Sigmoid colon (tissue), 7 donors: ENCODE measurements around the gene FNIP2. TPM values are rescaled to one million over a fixed set of nuclear protein-coding genes. Genes with fewer than 3 reads are reported as not detected.
"Not testable (repeated sequence)": the region's sequence is repeated elsewhere in the genome, so short reads cannot be mapped to it uniquely, and the experiment has no call there.

Source experiments
- DNase-seq: peaks from one replicate; pipeline ENCODE4 v3.0.0-alpha.2; 2019
- H3K27ac ChIP-seq, 4 donors: fragments of 200-600 bp; sonication (generic); one replicate each; pipeline ENCODE4 v1.5.1; 2016 to 2019; ENCODE audit warnings: mild to moderate bottlenecking in 1 of 4
- H3K27me3 ChIP-seq, 3 donors: fragments of 200-600 bp; sonication (generic); one replicate each; pipeline ENCODE4 v1.5.1; 2019; ENCODE audit warnings: mild to moderate bottlenecking in 1 of 3
- H3K36me3 ChIP-seq, 4 donors: fragments of 200-600 bp; sonication (generic); one replicate each; pipeline ENCODE4 v1.5.1; 2016 to 2019
- H3K4me1 ChIP-seq, 4 donors: fragments of 200-600 bp; sonication (generic); one replicate each; pipeline ENCODE4 v1.5.1; 2017 to 2019
- H3K4me3 ChIP-seq, 4 donors: fragments of 200-600 bp; sonication (generic); one replicate each; pipeline ENCODE4 v1.5.1; 2017 to 2019; ENCODE audit warnings: mild to moderate bottlenecking in 2 of 4, moderate library complexity in 1 of 4
- H3K9me3 ChIP-seq, 4 donors: fragments of 200-600 bp in 3 of 4; sonication (generic) in 3 of 4; one replicate each; pipeline versions ENCODE4 v1.5.1 to v1.6.1; 2013 to 2019
- EP300 ChIP-seq, 4 donors: sonication (generic); formaldehyde crosslinking; IDR thresholded peaks; one replicate each; pipeline ENCODE4 v1.6.1; 2017; ENCODE audit warnings: antibody characterized with exemption in 4 of 4
- POLR2A ChIP-seq, 2 donors: fragments of 450-650 bp; IDR thresholded peaks; one replicate each; pipeline ENCODE4 v1.6.1; 2016; ENCODE audit warnings: antibody characterized with exemption in 2 of 2, mild to moderate bottlenecking in 2 of 2, moderate library complexity in 2 of 2
- POLR2AphosphoS5 ChIP-seq, 4 donors: sonication (generic); formaldehyde crosslinking; IDR thresholded peaks; one replicate each; pipeline ENCODE4 v1.6.1; 2017; ENCODE audit warnings: antibody characterized with exemption in 4 of 4
- WGBS, 2 donors: extraction: QIAGEN DNeasy Blood & Tissue Kit; methylation state at CpG; one replicate each; pipeline ENCODE4 v1.1.7; 2013; 5-methylcytosine and 5-hydroxymethylcytosine counted together
- intact Hi-C: fragments of 100-400 bp; cut with DNase I; formaldehyde crosslinking; loops from one replicate; pipeline ENCODE4 v1.15.1; 2023
- polyA plus RNA-seq, 3 donors: library from polyadenylated mRNA; stranded (reverse); fragments of 200-250 nt; gene quantifications; one replicate each; pipeline ENCODE4 v1.2.3, GENCODE V29; 2013
- total RNA-seq, 4 donors: library from RNA; depleted of rRNA; stranded (reverse); fragments of >200 nt; gene quantifications; one replicate each; pipeline ENCODE4 v1.1.0, GENCODE V29; 2016
- TF ChIP-seq, protein P1 (sequence below), 4 experiments: fragments of 450-650 bp in 3 of 4; fragments of 200-600 bp in 1 of 4; IDR thresholded peaks; one replicate each; pipeline ENCODE4 v1.5.1; 2016 to 2019; ENCODE audit warnings: antibody characterized with exemption in 4 of 4, mild to moderate bottlenecking in 3 of 4, moderate library complexity in 2 of 4
- donor health status: healthy with polysubstance abuse.
- donor health status: Bipolar disorder and iron deficiency.
- donor health status: healthy.

Gene FNIP2
- total and polyA plus RNA-seq, 7 donors = 14.4 to 38.9 (median 35.2) TPM

DNA sequence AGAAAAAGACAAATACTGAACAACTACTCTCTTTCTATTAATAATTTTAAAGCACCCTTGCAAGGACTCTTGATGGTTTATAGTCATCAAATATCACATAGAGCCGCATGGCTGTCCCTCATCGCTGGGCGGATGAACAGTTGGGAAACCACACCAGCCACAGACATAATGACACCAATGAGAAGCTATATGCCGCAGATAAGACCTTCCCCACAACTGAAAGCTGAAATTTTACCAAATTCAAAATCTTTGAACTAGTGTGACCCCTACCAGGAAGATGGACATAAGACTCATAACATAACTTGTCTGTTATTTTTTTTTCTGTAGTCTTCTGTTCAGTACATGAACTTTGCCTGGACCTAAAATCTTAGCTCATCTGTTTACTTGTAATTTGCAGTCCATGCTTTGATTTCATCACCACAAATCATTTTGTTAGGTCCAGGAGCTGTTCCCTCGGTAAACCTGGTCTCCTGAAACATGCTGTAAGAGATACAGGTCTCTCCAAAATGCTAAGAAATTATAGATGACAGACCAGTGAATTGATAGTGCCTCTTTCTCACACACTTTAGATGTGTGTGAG lies 176.8 kb downstream of the FNIP2 start:
- Histone ChIP-seq H3K27ac (no peak overlapping the region), H3K27me3 (no peaks in the 10 kb centered on the region), H3K36me3 (no peaks in the 10 kb centered on the region), H3K9me3 (no peaks in the 10 kb centered on the region), H3K4me1 (no peaks in the 10 kb centered on the region), H3K4me3 (no peak overlapping the region)
- 77 to 82% methylated on average over 5 of the region's 5 CpGs for WGBS, 2 donors
- intact Hi-C loops = no loop called here
- TF ChIP-seq EP300 (IDR thresholded peaks at IDR 0.05) (no peak), POLR2A (IDR thresholded peaks at IDR 0.05) (no peak), POLR2AphosphoS5 (IDR thresholded peaks at IDR 0.05) (no peak)
- TF ChIP-seq, protein P1, sequence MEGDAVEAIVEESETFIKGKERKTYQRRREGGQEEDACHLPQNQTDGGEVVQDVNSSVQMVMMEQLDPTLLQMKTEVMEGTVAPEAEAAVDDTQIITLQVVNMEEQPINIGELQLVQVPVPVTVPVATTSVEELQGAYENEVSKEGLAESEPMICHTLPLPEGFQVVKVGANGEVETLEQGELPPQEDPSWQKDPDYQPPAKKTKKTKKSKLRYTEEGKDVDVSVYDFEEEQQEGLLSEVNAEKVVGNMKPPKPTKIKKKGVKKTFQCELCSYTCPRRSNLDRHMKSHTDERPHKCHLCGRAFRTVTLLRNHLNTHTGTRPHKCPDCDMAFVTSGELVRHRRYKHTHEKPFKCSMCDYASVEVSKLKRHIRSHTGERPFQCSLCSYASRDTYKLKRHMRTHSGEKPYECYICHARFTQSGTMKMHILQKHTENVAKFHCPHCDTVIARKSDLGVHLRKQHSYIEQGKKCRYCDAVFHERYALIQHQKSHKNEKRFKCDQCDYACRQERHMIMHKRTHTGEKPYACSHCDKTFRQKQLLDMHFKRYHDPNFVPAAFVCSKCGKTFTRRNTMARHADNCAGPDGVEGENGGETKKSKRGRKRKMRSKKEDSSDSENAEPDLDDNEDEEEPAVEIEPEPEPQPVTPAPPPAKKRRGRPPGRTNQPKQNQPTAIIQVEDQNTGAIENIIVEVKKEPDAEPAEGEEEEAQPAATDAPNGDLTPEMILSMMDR (IDR thresholded peaks at IDR 0.05) = no peak
- DNase-seq = no peak

DNA sequence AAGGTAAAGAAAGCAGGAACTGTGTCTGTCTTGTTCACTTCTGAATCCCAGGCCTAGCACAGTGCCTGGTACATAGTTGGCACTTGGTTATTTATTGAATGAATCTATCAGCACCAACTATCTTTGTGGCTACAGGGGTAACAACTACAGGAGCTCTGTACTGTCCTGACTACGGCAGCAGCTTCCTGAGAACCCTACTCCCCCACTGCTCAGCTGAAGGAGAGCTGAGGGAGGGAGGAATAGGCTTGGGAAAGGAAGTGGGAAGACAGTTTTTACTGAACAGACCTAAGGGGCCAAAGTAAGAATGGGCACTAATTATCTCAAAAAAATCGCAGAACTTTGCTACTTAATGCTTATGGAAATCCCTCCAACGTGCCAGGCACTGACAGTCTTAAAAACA lies 178.0 kb downstream of the FNIP2 start:
- WGBS, 2 donors = 83 to 92% methylated on average over 3 of the region's 3 CpGs
- intact Hi-C loops = no loop called here

DNA sequence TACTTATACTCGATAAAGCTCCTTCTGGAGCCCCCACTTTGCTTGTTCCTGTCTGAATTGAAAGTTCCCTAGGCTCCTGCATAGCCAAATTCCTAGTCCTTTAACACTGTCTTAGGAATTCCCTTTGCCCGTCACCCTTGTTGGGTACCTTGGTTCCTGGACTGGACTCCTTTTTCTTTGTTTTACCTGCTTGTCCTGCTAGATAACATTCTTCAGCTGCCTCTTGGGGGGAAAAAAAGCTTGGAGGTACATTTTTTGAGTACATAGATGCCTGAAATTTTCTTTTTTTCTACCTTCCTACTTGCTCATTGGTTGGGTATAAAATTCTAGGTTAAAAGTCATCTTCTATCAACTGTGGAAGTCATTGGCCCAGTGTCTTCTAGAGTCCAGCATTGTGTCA lies 179.2 kb downstream of the FNIP2 start:
- 95 to 97% methylated on average over 2 of the region's 2 CpGs for WGBS, 2 donors
- TF ChIP-seq POLR2A (IDR thresholded peaks at IDR 0.05) (no peak), EP300 (IDR thresholded peaks at IDR 0.05) (no peak), POLR2AphosphoS5 (IDR thresholded peaks at IDR 0.05) (no peak)
- TF ChIP-seq, protein P1 (IDR thresholded peaks at IDR 0.05) = no peak
- no peak overlapping the region for H3K4me3 ChIP-seq
- H3K36me3 ChIP-seq = no peaks in the 10 kb centered on the region
- DNase-seq = no peak
- H3K4me1 ChIP-seq = no peaks in the 10 kb centered on the region
- intact Hi-C loops = no loop called here
- no peaks in the 10 kb centered on the region for H3K27me3 ChIP-seq
- H3K9me3 ChIP-seq = peaks cover 0 to 9% (median 6%) of the 10 kb centered on the region in 4 donors
- no peak overlapping the region for H3K27ac ChIP-seq

More for the DNA sequence above, 178.0 kb downstream of the FNIP2 start:
- Histone ChIP-seq H3K4me3 (no peak overlapping the region), H3K27ac (no peak overlapping the region), H3K36me3 (no peaks in the 10 kb centered on the region), H3K9me3 (no peaks in the 10 kb centered on the region), H3K4me1 (no peaks in the 10 kb centered on the region), H3K27me3 (no peaks in the 10 kb centered on the region)
- no peak for DNase-seq
- no peak for TF ChIP-seq POLR2AphosphoS5 (IDR thresholded peaks at IDR 0.05)
- TF ChIP-seq EP300 (IDR thresholded peaks at IDR 0.05) = no peak
- TF ChIP-seq, protein P1 (IDR thresholded peaks at IDR 0.05) = no peak
- no peak for TF ChIP-seq POLR2A (IDR thresholded peaks at IDR 0.05)

DNA sequence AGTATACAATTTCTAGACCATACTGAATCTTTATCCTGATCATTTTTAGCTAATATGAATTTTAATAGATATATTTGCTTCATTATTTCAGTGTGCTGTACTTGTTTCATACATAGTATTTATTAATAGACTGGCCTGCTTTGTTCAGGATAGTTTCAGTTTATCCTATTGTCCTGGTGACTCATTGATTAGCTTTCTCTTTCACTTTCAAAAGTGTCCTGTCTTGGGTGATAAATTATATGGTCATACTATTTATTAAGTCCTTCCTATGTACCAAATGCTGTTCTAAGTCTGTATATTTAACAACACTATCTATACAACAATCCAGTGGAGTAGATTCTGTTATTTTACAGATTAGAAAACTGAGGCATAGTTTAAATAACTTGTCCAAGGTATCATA lies 180.3 kb downstream of the FNIP2 start:
- Histone ChIP-seq H3K9me3 (peaks cover 0 to 9% (median 6%) of the 10 kb centered on the region in 4 donors), H3K4me3 (no peak overlapping the region), H3K4me1 (no peaks in the 10 kb centered on the region), H3K27ac (no peak overlapping the region), H3K36me3 (no peaks in the 10 kb centered on the region), H3K27me3 (no peaks in the 10 kb centered on the region)
- TF ChIP-seq EP300 (IDR thresholded peaks at IDR 0.05) (no peak), POLR2AphosphoS5 (IDR thresholded peaks at IDR 0.05) (no peak), POLR2A (IDR thresholded peaks at IDR 0.05) (no peak)
- TF ChIP-seq, protein P1 (IDR thresholded peaks at IDR 0.05) = no peak
- intact Hi-C loops = no loop called here
- no peak for DNase-seq

DNA sequence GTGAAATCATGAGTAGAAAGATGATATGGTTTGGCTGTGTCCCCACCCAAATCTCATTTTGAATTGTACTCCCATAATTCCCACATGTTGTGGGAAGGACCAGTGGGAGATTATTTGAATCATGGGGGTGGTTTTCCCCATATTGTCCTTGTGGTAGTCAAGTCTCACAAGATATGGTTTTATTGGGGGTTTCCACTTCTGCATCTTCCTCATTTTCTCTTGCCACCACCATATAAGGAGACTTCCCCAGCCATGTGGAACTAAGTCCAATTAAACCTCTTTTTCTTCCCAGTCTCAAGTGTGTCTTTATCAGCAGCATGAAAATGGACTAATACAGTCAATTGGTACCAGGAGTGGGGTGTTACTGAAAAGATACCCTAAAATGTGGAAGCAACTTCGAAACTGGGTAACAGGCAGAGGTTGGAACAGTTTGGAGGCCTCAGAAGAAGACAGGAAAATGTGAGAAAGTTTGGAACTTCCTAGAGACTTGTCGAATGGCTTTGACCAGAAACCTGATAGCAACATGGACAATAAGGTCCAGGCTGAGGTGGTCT lies 183.5 kb downstream of the FNIP2 start:
- H3K27ac ChIP-seq, H3K36me3 ChIP-seq, DNase-seq, H3K27me3 ChIP-seq, intact Hi-C loops, H3K4me1 ChIP-seq, H3K9me3 ChIP-seq, H3K4me3 ChIP-seq: not testable (repeated sequence)
- 94 to 96% methylated on average over 2 of the region's 2 CpGs for WGBS, 2 donors

DNA sequence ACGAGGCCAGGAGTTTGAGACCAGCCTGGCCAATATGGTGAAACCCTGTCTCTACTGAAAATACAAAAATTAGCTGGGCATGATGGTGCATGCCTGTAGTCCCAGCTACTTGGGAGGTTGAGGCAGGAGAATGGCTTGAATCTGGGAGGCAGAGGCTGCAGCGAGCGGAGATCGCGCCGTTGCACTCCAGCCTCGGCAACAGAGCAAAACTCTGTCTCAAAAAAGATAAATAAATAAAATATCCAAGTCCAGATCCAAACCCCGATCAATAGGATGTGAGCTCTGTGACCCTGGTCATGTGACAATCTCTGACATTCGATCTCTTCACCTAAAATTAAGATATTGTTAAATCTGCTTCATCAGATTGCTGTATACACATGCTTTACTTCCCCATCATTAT lies 187.5 kb downstream of the FNIP2 start:
- intact Hi-C loops, H3K4me1 ChIP-seq, H3K9me3 ChIP-seq, H3K4me3 ChIP-seq, H3K27me3 ChIP-seq, H3K36me3 ChIP-seq, H3K27ac ChIP-seq, DNase-seq: not testable (repeated sequence)
- WGBS, 2 donors = 95 to 96% methylated on average over 9 of the region's 9 CpGs

DNA sequence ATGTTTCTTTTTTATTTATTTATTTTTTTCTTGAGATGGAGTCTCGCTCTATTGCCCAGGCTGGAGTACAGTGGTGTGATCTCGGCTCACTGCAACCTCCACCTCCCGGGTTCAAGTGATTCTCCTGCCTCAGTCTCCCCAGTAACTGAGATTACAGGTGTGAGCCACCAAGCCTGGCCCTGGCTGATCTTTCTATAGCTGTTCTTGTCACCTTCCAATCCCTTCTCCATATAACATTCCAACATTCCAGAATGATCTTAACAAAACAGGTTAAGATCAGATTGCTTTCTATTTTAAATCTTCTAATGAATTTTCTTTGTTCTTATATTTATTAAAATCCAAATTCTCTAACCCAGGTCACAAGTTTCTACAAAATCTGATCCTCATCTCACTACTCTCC lies 188.1 kb downstream of the FNIP2 start:
- intact Hi-C loops, H3K27ac ChIP-seq, H3K27me3 ChIP-seq, H3K36me3 ChIP-seq, H3K4me1 ChIP-seq, H3K9me3 ChIP-seq, H3K4me3 ChIP-seq, DNase-seq: not testable (repeated sequence)
- 96 to 99% methylated on average over 3 of the region's 3 CpGs for WGBS, 2 donors
